ENCODE data around the gene ZKSCAN1.
"Not testable (repeated sequence)": the region's sequence is repeated elsewhere in the genome, so short reads cannot be mapped to it uniquely, and the experiment has no call there.

Gene ZKSCAN1

GRCh38 chr7:100010901-100011300 lies 4.5 kb upstream of the ZKSCAN1 start:
- H3K27ac ChIP-seq: no peak overlapping the region; the same call in 1 of the 2 replicates
- no peak for TF ChIP-seq CTCF (conservative IDR thresholded peaks at IDR 0.05)

- TF ChIP-seq CTCF (conservative IDR thresholded peaks at IDR 0.05): no peak
- no peak overlapping the region for H3K27ac ChIP-seq
Measured at GRCh38 chr7:100011516-100011915, 3.9 kb upstream of the ZKSCAN1 start.

GRCh38 chr7:100012385-100013327 lies 2.7 kb upstream of the ZKSCAN1 start:
- not testable (repeated sequence) for H3K27ac ChIP-seq

GRCh38 chr7:100013328-100013676 lies 2.1 kb upstream of the ZKSCAN1 start:
- no peak overlapping the region for H3K27ac ChIP-seq
- no peak for TF ChIP-seq CTCF (conservative IDR thresholded peaks at IDR 0.05)

- H3K27ac ChIP-seq: peak overlapping the region; percentile 95
- TF ChIP-seq CTCF (conservative IDR thresholded peaks at IDR 0.05): no peak
Measured at GRCh38 chr7:100016215-100016901, 962 bp downstream of the ZKSCAN1 start.

GRCh38 chr7:100017300-100017699 lies 1.9 kb downstream of the ZKSCAN1 start:
- H3K27ac ChIP-seq: peak overlapping the region; percentile 95
- TF ChIP-seq CTCF (conservative IDR thresholded peaks at IDR 0.05): no peak

- peak overlapping the region; percentile 95 for H3K27ac ChIP-seq
Measured at GRCh38 chr7:100017875-100018274, 2.5 kb downstream of the ZKSCAN1 start.

More at GRCh38 chr7:100017875-100018274, 2.5 kb downstream of the ZKSCAN1 start:
- TF ChIP-seq CTCF (conservative IDR thresholded peaks at IDR 0.05): no peak
